Measurements from ENCODE around the gene FAM53B.
"Not testable (repeated sequence)": the region's sequence is repeated elsewhere in the genome, so short reads cannot be mapped to it uniquely, and the experiment has no call there.

FAM53B gene, protein sequence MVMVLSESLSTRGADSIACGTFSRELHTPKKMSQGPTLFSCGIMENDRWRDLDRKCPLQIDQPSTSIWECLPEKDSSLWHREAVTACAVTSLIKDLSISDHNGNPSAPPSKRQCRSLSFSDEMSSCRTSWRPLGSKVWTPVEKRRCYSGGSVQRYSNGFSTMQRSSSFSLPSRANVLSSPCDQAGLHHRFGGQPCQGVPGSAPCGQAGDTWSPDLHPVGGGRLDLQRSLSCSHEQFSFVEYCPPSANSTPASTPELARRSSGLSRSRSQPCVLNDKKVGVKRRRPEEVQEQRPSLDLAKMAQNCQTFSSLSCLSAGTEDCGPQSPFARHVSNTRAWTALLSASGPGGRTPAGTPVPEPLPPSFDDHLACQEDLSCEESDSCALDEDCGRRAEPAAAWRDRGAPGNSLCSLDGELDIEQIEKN

DNA sequence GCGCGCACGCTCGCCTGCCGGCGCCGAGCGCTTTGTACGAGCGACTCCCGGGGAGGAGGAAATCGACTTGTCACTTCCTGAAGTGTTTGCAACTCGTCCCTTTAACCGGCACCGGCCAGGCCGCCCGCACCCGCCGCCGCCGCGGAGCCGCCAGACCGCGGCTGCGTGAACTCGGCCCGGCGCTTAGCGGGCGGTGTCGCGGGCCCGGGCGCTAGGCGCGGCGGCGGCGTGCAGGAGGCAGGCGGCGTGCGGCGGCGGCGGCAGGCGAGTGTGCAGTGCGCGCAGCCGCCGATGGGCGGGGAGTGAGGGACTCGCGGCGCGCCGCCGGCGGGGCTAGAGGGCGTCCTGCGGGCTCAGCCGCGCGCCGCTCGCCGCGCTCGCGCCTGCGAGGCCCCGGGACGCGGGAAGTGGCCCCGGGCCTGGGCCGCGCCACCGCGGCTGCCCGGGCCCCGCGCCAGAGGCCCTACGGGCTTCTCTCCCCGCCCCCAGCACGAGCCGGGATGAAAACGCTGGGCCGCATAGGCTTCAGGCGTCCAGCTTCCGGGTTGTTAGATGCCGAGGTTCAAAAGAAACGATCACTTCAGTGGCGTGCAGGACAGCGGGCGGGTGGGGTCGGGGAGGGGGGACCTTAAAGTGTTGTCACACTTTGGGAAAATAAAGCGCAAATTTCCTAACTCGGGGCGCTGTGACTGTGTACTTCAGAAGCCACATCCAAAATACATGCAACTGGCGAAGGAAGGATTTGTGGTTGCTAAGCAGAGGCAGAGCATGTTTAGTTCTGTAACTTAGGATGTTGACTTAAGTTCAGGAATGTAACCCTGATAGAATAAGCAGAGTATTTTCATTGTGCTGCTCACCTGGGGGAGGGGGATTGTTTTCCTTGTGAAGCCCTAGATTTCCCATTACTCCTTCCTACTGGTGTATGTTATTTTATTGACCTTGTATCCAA lies at the start of gene FAM53B:
FAM53B (minus strand) TSS at position 277 of the 949 bp plus-strand sequence. CDS start 37,665 bp downstream, outside the sequence.
- peak; percentile 55 for DNase-seq (ENCODE audit: low read depth)

GRCh38 chr10:124792998-124793352 lies 48.8 kb upstream of the FAM53B start:
- no peak for DNase-seq (ENCODE audit: low read depth)

- peak; percentile 66 for DNase-seq (ENCODE audit: low read depth)
These were observed 47.6 kb upstream of the FAM53B start, which contains the start of gene EEF1AKMT2 for GRCh38 chr10:124791547-124792348. Gene EEF1AKMT2 (minus strand): TSS chr10:124791887. CDS start chr10:124791833, 54 bp downstream.

GRCh38 chr10:124782900-124783299 lies 38.7 kb upstream of the FAM53B start:
- not testable (repeated sequence) for DNase-seq (ENCODE audit: low read depth)

DNA sequence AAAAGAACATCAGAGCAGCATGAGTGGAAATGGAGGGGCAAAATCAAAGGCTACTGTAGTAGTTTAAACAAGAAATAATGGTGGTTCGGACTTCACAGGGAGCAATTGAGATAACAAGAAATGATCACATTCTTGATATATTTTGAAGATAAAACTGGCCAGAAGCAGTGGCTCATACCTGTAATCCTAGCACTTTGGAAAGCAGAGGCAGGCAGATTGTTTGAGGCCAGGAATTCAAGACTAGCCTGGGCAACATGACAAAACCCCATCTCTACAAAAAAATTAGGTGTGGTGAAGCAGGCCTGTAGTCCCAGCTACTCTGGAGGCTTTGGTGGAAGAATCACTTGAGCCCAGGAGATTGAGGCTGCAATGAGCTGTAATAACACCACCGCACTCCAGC lies 24.6 kb upstream of the FAM53B start:
- DNase-seq (ENCODE audit: low read depth), result no peak

DNA sequence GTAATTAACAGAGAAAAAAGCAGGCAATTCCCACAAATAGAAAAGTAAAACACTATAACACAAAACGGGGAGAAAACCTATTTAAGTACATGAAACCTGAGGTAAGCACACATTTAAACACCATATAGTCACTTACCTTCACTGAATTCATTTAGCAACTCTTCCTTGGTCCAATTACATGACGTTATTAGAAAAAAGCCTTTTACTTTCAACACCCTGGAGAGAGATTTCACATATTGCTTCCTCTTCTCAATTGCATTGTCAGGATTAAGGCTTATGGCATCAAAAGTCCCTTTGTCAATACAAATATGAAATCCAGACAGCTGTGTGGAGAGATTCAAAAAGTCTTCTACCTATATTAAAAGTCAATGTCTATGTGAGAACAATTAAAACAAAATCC lies 21.1 kb upstream of the FAM53B start:
- no peak for DNase-seq (ENCODE audit: low read depth)

- no peak for DNase-seq (ENCODE audit: low read depth)
These were observed 19.1 kb upstream of the FAM53B start for GRCh38 chr10:124763267-124763666.

GRCh38 chr10:124762281-124762680 lies 18.1 kb upstream of the FAM53B start:
- no peak for DNase-seq (ENCODE audit: low read depth)

DNA sequence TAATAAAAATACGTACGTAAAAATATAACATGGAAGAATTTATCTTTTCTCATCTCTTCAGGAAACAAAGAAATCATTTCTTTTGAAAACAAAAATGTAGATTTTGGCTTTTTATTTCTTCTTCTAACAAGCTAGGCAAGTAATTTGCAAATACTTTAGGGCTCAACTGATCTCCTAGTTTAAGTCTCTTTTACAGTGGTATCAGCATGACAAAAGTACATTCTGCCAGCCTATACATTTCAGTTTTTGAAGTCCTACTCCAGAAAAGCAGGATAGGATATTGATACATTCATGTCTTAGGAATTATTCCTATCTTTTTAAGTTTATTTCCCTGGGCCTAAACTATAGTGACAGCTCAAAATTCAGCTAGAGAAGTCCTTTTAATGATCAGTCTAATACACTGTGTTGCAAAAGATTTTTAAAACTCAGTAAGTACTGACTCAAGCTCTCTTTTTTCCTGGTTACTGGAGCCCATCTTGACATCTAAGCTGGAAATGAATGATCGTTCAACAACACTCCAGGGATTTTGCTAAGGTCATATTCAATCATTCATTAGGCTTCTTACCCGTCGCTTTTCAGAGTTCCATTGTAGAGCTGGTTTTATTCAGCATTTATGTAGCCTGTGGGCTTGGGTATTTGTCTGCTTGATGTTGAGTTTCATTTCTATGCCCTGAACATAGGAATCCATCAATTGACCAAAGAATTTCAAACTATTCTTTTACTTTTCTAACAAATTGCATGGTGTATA lies 12.2 kb upstream of the FAM53B start:
- DNase-seq (ENCODE audit: low read depth), result no peak

DNA sequence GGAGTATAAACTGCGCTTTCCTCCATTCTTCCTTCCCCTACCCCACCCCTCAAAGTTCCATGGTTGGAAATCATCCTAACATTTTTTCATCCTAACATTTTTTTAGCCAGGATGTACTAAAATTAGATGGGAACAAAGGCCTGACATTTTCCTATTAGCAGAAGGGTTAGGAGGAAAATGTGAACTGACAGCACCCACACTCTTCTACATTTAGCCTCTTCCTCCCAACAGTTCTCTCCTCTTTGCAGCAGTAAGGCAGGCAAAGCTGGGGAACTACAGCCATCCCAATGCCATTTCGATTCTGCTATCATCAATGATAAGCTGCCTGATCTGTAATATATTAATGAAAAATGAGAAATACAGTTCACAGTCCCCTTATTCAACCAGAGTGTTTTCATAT lies 11.4 kb upstream of the FAM53B start:
- no peak for DNase-seq (ENCODE audit: low read depth)

GRCh38 chr10:124754227-124754626 lies 10.0 kb upstream of the FAM53B start:
- DNase-seq (ENCODE audit: low read depth), result no peak

- DNase-seq (ENCODE audit: low read depth), result no peak
These were observed 4.9 kb upstream of the FAM53B start for GRCh38 chr10:124748953-124749645.

GRCh38 chr10:124748166-124748565 lies 4.0 kb upstream of the FAM53B start:
- DNase-seq (ENCODE audit: low read depth), result no peak

DNA sequence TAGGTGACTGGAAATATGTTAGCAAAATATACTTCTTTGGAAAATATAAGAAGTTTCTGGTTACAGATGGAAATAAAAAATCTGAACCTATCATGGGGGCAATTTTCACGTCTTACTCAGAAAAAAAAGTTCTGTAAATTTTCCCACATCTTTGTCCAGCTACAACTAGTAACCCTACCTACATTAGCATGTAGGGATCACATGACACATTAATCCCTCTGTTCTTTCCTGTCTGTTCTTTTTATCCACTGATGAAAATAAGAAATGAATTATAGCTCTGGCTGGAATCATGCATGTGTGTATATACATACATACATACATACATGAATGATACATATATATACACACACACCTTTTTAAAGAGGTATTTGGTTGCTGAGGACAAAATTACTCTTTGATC lies 3.6 kb upstream of the FAM53B start:
- DNase-seq (ENCODE audit: low read depth), result no peak

DNA sequence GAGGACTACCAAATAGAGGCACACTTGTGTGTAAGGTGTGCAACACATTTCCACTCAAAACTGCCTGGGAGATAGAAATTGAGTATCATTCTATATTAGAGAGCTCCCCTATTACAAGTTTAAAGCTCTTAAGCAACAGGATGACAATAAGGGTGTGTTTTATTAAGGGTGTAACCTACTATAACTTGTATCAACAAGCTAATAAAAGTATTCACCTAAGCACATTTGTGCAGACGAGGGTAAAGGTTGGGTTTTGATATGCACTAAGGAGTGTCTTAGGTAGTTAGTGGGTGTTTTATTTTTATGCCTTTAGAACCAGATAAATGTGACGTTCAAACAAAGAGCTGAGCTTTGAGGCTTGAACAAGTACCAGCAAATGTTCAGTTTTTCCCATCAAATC lies 2.8 kb upstream of the FAM53B start:
- no peak for DNase-seq (ENCODE audit: low read depth)

- not testable (repeated sequence) for DNase-seq (ENCODE audit: low read depth)
These were observed 2.3 kb upstream of the FAM53B start for GRCh38 chr10:124746447-124746846.

DNA sequence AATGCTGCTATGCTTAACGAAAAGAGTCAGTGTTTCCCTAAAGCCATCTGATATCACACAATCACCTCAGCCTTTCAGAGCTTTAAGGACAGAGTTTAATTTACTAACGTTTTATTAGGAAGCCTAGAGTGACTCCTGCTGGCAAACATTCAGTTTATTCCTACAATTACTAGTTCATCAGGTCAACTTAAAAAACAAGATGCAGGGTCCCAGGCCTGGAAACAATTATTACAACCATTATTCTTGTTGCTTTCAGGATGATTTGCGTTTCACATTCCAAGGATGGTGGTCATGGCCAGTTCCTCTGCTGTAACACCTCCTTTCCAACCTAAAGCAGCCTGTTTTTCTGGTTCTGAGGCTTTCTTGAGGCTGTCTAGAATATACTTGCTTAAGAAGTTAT lies 1.5 kb upstream of the FAM53B start:
- DNase-seq (ENCODE audit: low read depth), result peak; percentile 66

DNA sequence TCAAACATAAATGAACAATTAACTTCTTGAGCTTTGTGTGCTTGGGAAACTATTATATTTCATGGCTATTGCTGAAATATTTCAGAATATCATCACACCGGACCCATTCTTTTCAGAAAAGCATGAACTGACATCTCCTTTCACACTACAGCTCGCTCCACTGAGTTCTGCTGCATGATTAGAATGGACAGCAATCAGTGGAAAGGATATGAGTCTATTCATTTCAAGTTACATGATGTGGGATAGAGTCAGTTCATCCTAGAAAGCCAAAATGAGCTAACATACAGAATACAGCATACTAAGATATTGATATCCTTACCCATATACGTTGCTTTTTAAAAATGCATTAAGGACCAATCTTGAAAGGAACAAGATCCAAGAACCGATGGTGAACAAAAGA lies 1.1 kb upstream of the FAM53B start:
- DNase-seq (ENCODE audit: low read depth), result no peak

DNA sequence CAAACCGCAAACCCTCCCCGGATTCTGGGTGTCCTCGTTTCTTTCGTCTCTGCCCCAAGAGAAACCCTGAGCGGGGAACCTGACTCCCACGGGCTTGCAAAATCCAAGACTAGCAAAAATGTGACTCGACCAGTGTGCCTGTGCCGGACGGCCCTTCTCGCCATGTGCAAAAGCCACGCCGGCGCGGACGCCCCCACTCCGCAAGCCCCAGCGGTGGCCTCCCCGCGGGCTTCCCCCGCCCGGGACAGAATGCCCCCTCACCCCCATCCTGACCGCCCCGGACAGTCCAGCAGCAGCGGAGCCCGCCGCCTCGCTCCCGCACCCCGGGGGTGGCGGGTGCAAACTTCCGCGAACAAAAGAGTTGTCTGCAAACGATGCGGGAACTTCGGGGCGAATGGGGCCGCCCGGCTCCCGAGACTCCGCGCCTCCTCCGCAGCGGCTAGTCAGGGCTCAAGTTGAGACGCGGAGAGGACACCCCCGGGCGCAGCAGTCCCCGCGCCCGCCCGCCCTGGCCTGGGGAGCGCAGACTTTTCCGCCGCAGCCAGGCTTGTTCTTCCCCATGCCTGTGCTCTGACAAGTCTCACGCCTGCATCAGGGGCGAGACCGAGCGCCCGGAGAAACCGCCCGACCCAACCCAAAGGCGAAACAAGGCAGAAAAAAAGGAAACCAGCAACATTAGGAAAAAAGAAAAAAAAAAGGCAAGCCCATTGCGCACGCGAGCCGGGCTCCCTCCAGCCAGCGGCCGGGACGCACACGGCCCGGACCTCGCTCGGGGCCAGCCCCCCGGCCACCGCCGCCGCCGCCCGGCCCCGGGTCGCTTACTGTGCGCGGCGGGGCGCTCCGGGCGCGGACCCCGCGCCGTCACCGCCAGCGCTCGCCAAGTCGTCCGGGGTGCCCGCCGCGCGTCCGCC lies 732 bp downstream of the FAM53B start:
- DNase-seq (ENCODE audit: low read depth), result no peak

All from GM04504 (cell line).